GM19397 (cell line): ENCODE data around the gene ARID1A.
"Not testable (repeated sequence)": the region's sequence is repeated elsewhere in the genome, so short reads cannot be mapped to it uniquely, and the experiment has no call there.

Experiments
- ATAC-seq: cut with Tn5 transposase; IDR thresholded peaks from one replicate; pipeline ENCODE4 v1.9.1; 2021; ENCODE audit warnings: mild to moderate bottlenecking, moderate library complexity; ENCODE audit not compliant: unreplicated experiment

The ARID1A gene

GRCh38 chr1:26697978-26698849, 2.4 kb downstream of the ARID1A start:
- ATAC-seq = no peak

- ATAC-seq = no peak
Measured at GRCh38 chr1:26700711-26701110, 4.9 kb downstream of the ARID1A start.

- no peak for ATAC-seq
Measured at GRCh38 chr1:26701266-26701994, 5.6 kb downstream of the ARID1A start.

- no peak for ATAC-seq
Measured at GRCh38 chr1:26701995-26702679, 6.3 kb downstream of the ARID1A start.

- no peak for ATAC-seq
Measured at GRCh38 chr1:26702680-26703038, 6.8 kb downstream of the ARID1A start.

- no peak for ATAC-seq
Measured at GRCh38 chr1:26703478-26703877, 7.7 kb downstream of the ARID1A start.

GRCh38 chr1:26704629-26705028, 8.8 kb downstream of the ARID1A start:
- no peak for ATAC-seq

- not testable (repeated sequence) for ATAC-seq
Measured at GRCh38 chr1:26705227-26705626, 9.4 kb downstream of the ARID1A start.

GRCh38 chr1:26705788-26706311, 10.0 kb downstream of the ARID1A start:
- no peak for ATAC-seq

GRCh38 chr1:26706315-26706714, 10.5 kb downstream of the ARID1A start:
- ATAC-seq = no peak

- no peak for ATAC-seq
Measured at GRCh38 chr1:26710811-26711210, 15.0 kb downstream of the ARID1A start.

- no peak for ATAC-seq
Measured at GRCh38 chr1:26711777-26712176, 16.0 kb downstream of the ARID1A start.

GRCh38 chr1:26717017-26717491, 21.2 kb downstream of the ARID1A start:
- ATAC-seq = no peak

GRCh38 chr1:26719205-26719604, 23.4 kb downstream of the ARID1A start:
- ATAC-seq = no peak

- ATAC-seq = no peak
Measured at GRCh38 chr1:26721669-26722355, 26.0 kb downstream of the ARID1A start.

GRCh38 chr1:26723013-26723991, 27.5 kb downstream of the ARID1A start:
- no peak for ATAC-seq

GRCh38 chr1:26724118-26724517, 28.3 kb downstream of the ARID1A start:
- no peak for ATAC-seq

- ATAC-seq = no peak
Measured at GRCh38 chr1:26724926-26725325, 29.1 kb downstream of the ARID1A start.

- ATAC-seq = not testable (repeated sequence)
Measured at GRCh38 chr1:26725904-26726303, 30.1 kb downstream of the ARID1A start.
